B cell (primary cell): Measurements from ENCODE around the gene UGT1A5. TPM values are rescaled to one million over a fixed set of nuclear protein-coding genes. Genes with fewer than 3 reads are reported as not detected.

Experiments used
- ATAC-seq: fragments of 200-7000 bp; cut with Tn5 transposase; one replicate; pipeline ENCODE4 v1.10.0; 2021; ENCODE audit warnings: low read depth, mild to moderate bottlenecking, moderate number of reproducible peaks, moderate library complexity
- CTCF ChIA-PET: fragments of 350-600 bp; sonication (Branson Sonifier 250); formaldehyde crosslinking; loops from one replicate; lab custom pipeline; 2021; ENCODE audit warnings: antibody characterized with exemption, inconsistent platforms; lab: Charles Lee
- POLR2A ChIA-PET: fragments of 350-600 bp; sonication (Branson Sonifier 250); formaldehyde crosslinking; loops from one replicate; lab custom pipeline; 2021; ENCODE audit warnings: antibody characterized with exemption; lab: Charles Lee
- DNase-seq: peaks from one replicate; pipeline ENCODE4 v3.0.0; 2013
- H2AFZ ChIP-seq: 2 replicates; pipeline ENCODE4 v1.6.1; 2012; ENCODE audit warnings: mild to moderate bottlenecking, low read depth, low read length; ENCODE audit not compliant: insufficient read depth, poor library complexity, severe bottlenecking
- H3K27ac ChIP-seq, 2 donors: 1 replicate in 1 of 2; 2 replicates in 1 of 2; pipeline ENCODE4 v1.5.1; 2012 to 2013; ENCODE audit warnings: low read length in 2 of 2, mild to moderate bottlenecking in 2 of 2, moderate library complexity in 1 of 2
- H3K27me3 ChIP-seq, 4 experiments: fragments of 200-600 bp in 1 of 4; sonication (generic) in 1 of 4; replicated peaks in 1 of 4; 1 replicate in 2 of 4; 2 replicates in 2 of 4; pipeline versions ENCODE4 v1.6.1 to v1.7.0; 2013 to 2016; ENCODE audit warnings: low read length in 3 of 4, mild to moderate bottlenecking in 2 of 4, mixed read lengths in 1 of 4, moderate library complexity in 1 of 4; ENCODE audit not compliant: insufficient read depth in 4 of 4, control insufficient read depth in 3 of 4; ENCODE audit errors: control extremely low read depth in 1 of 4
- H3K36me3 ChIP-seq, 2 experiments: replicated peaks in 1 of 2; 1 replicate in 1 of 2; 2 replicates in 1 of 2; pipeline versions ENCODE4 v1.6.1 to v1.7.1; 2013; ENCODE audit warnings: low read length in 1 of 2; ENCODE audit not compliant: insufficient read depth in 2 of 2, control insufficient read depth in 1 of 2; ENCODE audit errors: control extremely low read depth in 1 of 2, extremely low read depth in 1 of 2
- H3K4me1 ChIP-seq, 2 donors: fragments of 200-600 bp in 1 of 2; sonication (generic) in 1 of 2; 1 replicate in 1 of 2; 2 replicates in 1 of 2; pipeline versions ENCODE4 v1.5.1 to v1.6.1; 2013 to 2017; ENCODE audit warnings: low read length in 2 of 2; ENCODE audit not compliant: control insufficient read depth in 2 of 2, insufficient read depth in 2 of 2
- H3K4me2 ChIP-seq: replicated peaks from 2 replicates; pipeline ENCODE3; 2012; ENCODE audit warnings: mild to moderate bottlenecking, low read depth, low read length; ENCODE audit not compliant: poor library complexity, severe bottlenecking
- H3K4me3 ChIP-seq, 5 experiments: fragments of 200-600 bp in 1 of 5; sonication (generic) in 1 of 5; 1 replicate in 3 of 5; 2 replicates in 2 of 5; pipeline versions ENCODE4 v1.5.1 to v1.7.0; 2011 to 2016; ENCODE audit warnings: low read length in 4 of 5, mild to moderate bottlenecking in 4 of 5, low read depth in 2 of 5, control low read depth in 1 of 5, moderate library complexity in 1 of 5; ENCODE audit not compliant: insufficient read depth in 1 of 5; ENCODE audit errors: control extremely low read depth in 1 of 5, extremely low read depth in 1 of 5
- H3K79me2 ChIP-seq: fragments of 200-600 bp; sonication (generic); one replicate; pipeline ENCODE4 v1.6.0; 2016; ENCODE audit warnings: low read length; ENCODE audit not compliant: control insufficient read depth, insufficient read depth
- H3K9ac ChIP-seq: fragments of 200-600 bp; sonication (generic); 2 replicates; pipeline ENCODE4 v1.6.1; 2017; ENCODE audit warnings: mild to moderate bottlenecking, low read length, moderate library complexity
- H3K9me3 ChIP-seq, 3 donors: one replicate each; pipeline versions ENCODE4 v1.6.1 to v1.7.1; 2013; ENCODE audit warnings: low read length in 2 of 3; ENCODE audit not compliant: control insufficient read depth in 2 of 3, insufficient read depth in 1 of 3; ENCODE audit errors: control extremely low read depth in 1 of 3
- H4K20me1 ChIP-seq: 2 replicates; pipeline ENCODE4 v1.6.0; 2012; ENCODE audit warnings: mild to moderate bottlenecking, low read length; ENCODE audit not compliant: insufficient read depth, control insufficient read depth, poor library complexity, severe bottlenecking
- H3K27ac Mint-ChIP-seq: one replicate; pipeline ENCODE4 v1.8.0; 2021; ENCODE audit warnings: mixed read lengths
- H3K27me3 Mint-ChIP-seq: one replicate; pipeline ENCODE4 v1.8.0; 2021; ENCODE audit warnings: mixed read lengths
- H3K4me1 Mint-ChIP-seq: one replicate; pipeline ENCODE4 v1.8.0; 2021; ENCODE audit warnings: mixed read lengths
- H3K4me3 Mint-ChIP-seq: one replicate; pipeline ENCODE4 v1.8.0; 2021; ENCODE audit warnings: mixed read lengths
- H3K9me3 Mint-ChIP-seq: one replicate; pipeline ENCODE4 v1.8.0; 2022; ENCODE audit warnings: mixed read lengths; ENCODE audit not compliant: insufficient read depth
- CTCF ChIP-seq: fragments of 200-600 bp; IDR thresholded peaks from one replicate; pipeline ENCODE4 v1.8.0; 2022; ENCODE audit warnings: antibody characterized with exemption, mild to moderate bottlenecking
- EZH2 ChIP-seq: IDR thresholded peaks from 2 replicates; pipeline ENCODE4 v1.6.1; 2012; ENCODE audit warnings: borderline replicate concordance, low read depth, mild to moderate bottlenecking, moderate library complexity, low read length; ENCODE audit not compliant: insufficient read depth, poor library complexity, severe bottlenecking
- WGBS: methylation state at CpG from one replicate; pipeline ENCODE4 v1.1.5; 2013; ENCODE audit warnings: missing lambda C conversion rate; ENCODE audit not compliant: insufficient coverage; 5-methylcytosine and 5-hydroxymethylcytosine counted together
- intact Hi-C: fragments of 100-400 bp; cut with micrococcal nuclease; formaldehyde crosslinking; loops from one replicate; pipeline ENCODE4 v1.10.0; 2022
- polyA plus RNA-seq: library from polyadenylated mRNA; depleted of rRNA; stranded (reverse); fragments of >200 nt; gene quantifications from 2 replicates; pipeline ENCODE4 v1.2.3, GENCODE V29; 2012
- total RNA-seq, 2 donors: library from RNA; stranded (reverse); fragments of 120-200 nt in 1 of 2; gene quantifications; 1 replicate in 1 of 2; 2 replicates in 1 of 2; pipeline versions ENCODE4 v1.2.3 to v1.2.4, GENCODE V29; 2013 to 2022

UGT1A5 gene
- total and polyA plus RNA-seq, 2 donors (not counting 1 experiment from before 2014, with no cell fraction given): not detected

GRCh38 chr2:233686928-233687327 is 25.8 kb upstream of the UGT1A5 start:
- Histone ChIP-seq H3K9ac (no peak overlapping the region), H3K27me3 (peaks cover 0 to 4% (median 0%) of the 10 kb centered on the region in 4 experiments), H3K4me2 (no peak overlapping the region), H3K9me3 (no peaks in the 10 kb centered on the region), H3K27ac (no peak overlapping the region), H2AFZ (no peak overlapping the region), H3K36me3 (no peaks in the 10 kb centered on the region), H3K4me3 (no peak overlapping the region), H3K4me1 (peaks cover 0 to 6% of the 10 kb centered on the region in 2 donors), H4K20me1 (no peaks in the 10 kb centered on the region), H3K79me2 (no peaks in the 10 kb centered on the region)
- TF ChIP-seq CTCF: no peak
- TF ChIP-seq EZH2: no peak
- Mint-ChIP-seq H3K27ac (no peak overlapping the region), H3K4me1 (peaks cover 14% of the 10 kb centered on the region), H3K9me3 (no peaks in the 10 kb centered on the region), H3K4me3 (no peak overlapping the region), H3K27me3 (peaks cover 6% of the 10 kb centered on the region)
- DNase-seq (no peak), ATAC-seq (no peak)
- ChIA-PET CTCF (no interaction called here), POLR2A (no interaction called here)
- intact Hi-C loops: no loop called here
- WGBS: no CpG with 5 or more reads among the region's 5 CpGs

DNA sequence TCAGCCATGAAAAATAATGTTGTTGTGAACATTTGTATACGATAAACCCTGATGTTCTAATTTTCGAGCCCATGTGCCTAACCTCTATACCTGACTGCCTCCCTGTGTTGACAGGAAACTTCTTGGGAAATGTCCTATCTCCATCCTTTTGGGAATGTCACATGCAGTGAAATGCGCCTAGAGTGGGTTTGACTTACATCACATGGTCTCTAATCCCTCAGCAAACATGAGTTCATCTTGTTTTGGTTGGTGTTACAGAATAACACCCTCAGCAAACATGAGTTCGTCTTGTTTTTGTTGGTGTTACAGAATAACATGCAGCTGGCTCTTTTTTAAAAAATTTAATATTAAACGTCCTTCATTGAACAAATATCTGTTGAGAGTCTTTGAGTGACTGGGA is 24.4 kb upstream of the UGT1A5 start:
- H3K4me1 Mint-ChIP-seq: peaks cover 1% of the 10 kb centered on the region
- Histone ChIP-seq H3K27me3 (peaks cover 0 to 4% (median 0%) of the 10 kb centered on the region in 4 experiments), H3K4me1 (no peaks in the 10 kb centered on the region), H3K36me3 (no peaks in the 10 kb centered on the region), H4K20me1 (no peaks in the 10 kb centered on the region), H3K4me3 (no peak overlapping the region), H3K4me2 (no peak overlapping the region), H3K9ac (no peak overlapping the region), H3K9me3 (no peaks in the 10 kb centered on the region), H3K79me2 (no peaks in the 10 kb centered on the region), H3K27ac (no peak overlapping the region), H2AFZ (no peak overlapping the region)
- H3K27ac Mint-ChIP-seq: no peak overlapping the region
- H3K27me3 Mint-ChIP-seq: peaks cover 9% of the 10 kb centered on the region
- no peaks in the 10 kb centered on the region for H3K9me3 Mint-ChIP-seq
- ChIA-PET POLR2A (no interaction called here), CTCF (no interaction called here)
- DNase-seq: no peak
- intact Hi-C loops: no loop called here
- TF ChIP-seq CTCF (no peak), EZH2 (no peak)
- WGBS: no CpG with 5 or more reads among the region's 5 CpGs
- H3K4me3 Mint-ChIP-seq: no peak overlapping the region
- no peak for ATAC-seq
